Panc1 (cell line): ENCODE measurements around the gene PDYN. TPM values are rescaled to one million over a fixed set of nuclear protein-coding genes. Genes with fewer than 3 reads are reported as not detected.

Experiments used
- ATAC-seq: fragments of 200-7000 bp; cut with Tn5 transposase; 2 replicates; pipeline ENCODE4 v1.9.1; 2020; ENCODE audit warnings: mild to moderate bottlenecking, moderate library complexity
- BruUV-seq: library from RNA; stranded (reverse); fragments of 400-500 nt; replicated peaks from 2 replicates; lab custom pipeline; 2021; lab: Mats Ljungman, UMichigan
- CTCF ChIA-PET: fragments of 300-600 bp; sonication (Branson Sonifier 250); formaldehyde crosslinking; loops from one replicate; lab custom pipeline; 2022; ENCODE audit warnings: antibody characterized with exemption; lab: Charles Lee
- POLR2A ChIA-PET: fragments of 300-600 bp; sonication (Branson Sonifier 250); formaldehyde crosslinking; loops from one replicate; lab custom pipeline; 2022; ENCODE audit warnings: antibody characterized with exemption; lab: Charles Lee
- DNase-seq: peaks from one replicate; pipeline ENCODE4 v3.0.0-alpha.2; 2010; ENCODE audit warnings: low read depth, low spot score
- H3K27ac ChIP-seq: 2 replicates; pipeline ENCODE4 v1.5.1; 2011; ENCODE audit warnings: mild to moderate bottlenecking, low read length, inconsistent platforms
- H3K27me3 ChIP-seq: fragments of 200-500 bp; sonication (Bioruptor generic); 2 replicates; pipeline ENCODE4 v1.6.0; 2014; ENCODE audit warnings: low read length, inconsistent platforms; ENCODE audit not compliant: control insufficient read depth, insufficient read depth
- H3K36me3 ChIP-seq: fragments of 200-500 bp; sonication (Bioruptor generic); 2 replicates; pipeline ENCODE4 v1.5.1; 2014; ENCODE audit warnings: inconsistent platforms, mild to moderate bottlenecking, low read length, moderate library complexity; ENCODE audit not compliant: control insufficient read depth, insufficient read depth
- H3K4me1 ChIP-seq: 2 replicates; pipeline ENCODE4 v1.5.1; 2011; ENCODE audit warnings: inconsistent platforms, mild to moderate bottlenecking, low read length, moderate library complexity; ENCODE audit not compliant: control insufficient read depth, insufficient read depth
- H3K4me3 ChIP-seq, 2 experiments: 2 replicates each; pipeline ENCODE4 v1.5.1; 2011 to 2012; ENCODE audit warnings: low read depth in 2 of 2, low read length in 2 of 2, mild to moderate bottlenecking in 2 of 2, inconsistent platforms in 1 of 2, moderate library complexity in 1 of 2
- H3K9me3 ChIP-seq: fragments of 200-500 bp; sonication (Bioruptor generic); 2 replicates; pipeline ENCODE4 v1.5.1; 2014; ENCODE audit warnings: low read depth, mild to moderate bottlenecking, inconsistent platforms, low read length, moderate library complexity; ENCODE audit not compliant: control insufficient read depth, insufficient read depth
- POLR2AphosphoS5 ChIP-seq: IDR thresholded peaks from 2 replicates; pipeline ENCODE4 v1.6.1; 2012; ENCODE audit warnings: mild to moderate bottlenecking, low read depth, low read length, moderate library complexity
- REST ChIP-seq, 2 experiments: IDR thresholded peaks; 2 replicates each; pipeline ENCODE4 v1.6.1; 2011 to 2012; ENCODE audit warnings: low read depth in 2 of 2, control low read depth in 1 of 2, low read length in 1 of 2, mild to moderate bottlenecking in 1 of 2, moderate library complexity in 1 of 2; ENCODE audit not compliant: insufficient read depth in 1 of 2
- SIN3A ChIP-seq: IDR thresholded peaks from 2 replicates; pipeline ENCODE4 v1.6.1; 2012; ENCODE audit warnings: low read depth, mild to moderate bottlenecking, low read length, moderate library complexity, borderline replicate concordance; ENCODE audit not compliant: insufficient read depth
- TCF7L2 ChIP-seq: IDR thresholded peaks from 2 replicates; pipeline ENCODE4 v1.6.1; 2011; ENCODE audit warnings: mild to moderate bottlenecking, low read depth, low read length, inconsistent platforms
- in situ Hi-C: cut with HindIII; loops from 2 replicates; pipeline ENCODE4 v1.10.0; 2016; ENCODE audit warnings: low sequenced_read_pairs, low pct_unique_long_range_greater_than_20kb
- intact Hi-C: fragments of 100-400 bp; cut with micrococcal nuclease; formaldehyde crosslinking; loops from one replicate; pipeline ENCODE4 v1.10.0; 2022; ENCODE audit not compliant: unreplicated experiment
- total RNA-seq: library from RNA; stranded (reverse); gene quantifications from one replicate; pipeline ENCODE4 v1.2.1, GENCODE V29; 2021; ENCODE audit not compliant: unreplicated experiment
- TF ChIP-seq, protein P1 (sequence below): fragments of 450-650 bp; IDR thresholded peaks from 2 replicates; pipeline ENCODE4 v1.5.1; 2017; ENCODE audit warnings: mild to moderate bottlenecking

The PDYN gene
- total RNA-seq, 1 experiment from 2014 or later: not detected

DNA sequence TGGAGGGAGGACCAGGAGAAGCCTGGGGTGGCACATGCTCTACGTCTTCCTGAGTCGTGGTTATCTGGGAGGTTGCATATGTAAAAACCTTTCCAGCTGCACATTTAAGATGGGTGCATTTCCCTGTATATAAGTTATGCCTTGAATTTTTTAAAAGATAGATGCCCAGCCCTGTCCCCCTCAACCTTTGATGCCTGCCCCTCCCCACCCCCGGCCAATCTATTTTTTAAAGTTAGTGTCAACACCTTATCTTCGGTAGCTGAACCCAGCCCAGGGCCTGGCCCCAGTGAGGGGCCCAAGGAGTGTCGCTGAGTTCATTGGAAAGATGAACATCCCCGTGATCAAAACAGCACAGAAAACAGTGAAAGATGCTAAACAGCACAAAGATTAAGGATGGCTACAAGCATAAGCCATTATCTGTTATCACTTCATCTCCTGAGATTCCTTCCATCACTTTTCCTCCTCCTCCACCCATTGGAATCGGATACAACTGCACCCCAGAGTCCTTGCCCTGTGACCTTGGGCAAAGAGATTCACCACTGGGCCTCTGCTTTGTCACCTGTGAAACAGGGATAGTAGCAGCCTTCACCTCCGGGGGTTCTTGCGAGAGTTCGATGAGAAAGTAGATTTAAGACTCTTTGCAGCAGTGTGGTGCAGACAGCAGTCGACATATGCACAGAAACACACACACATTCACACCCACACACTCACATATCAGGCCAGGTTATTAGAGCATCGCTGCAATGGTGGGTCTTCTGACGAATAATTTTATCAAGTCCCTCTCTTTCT, 51.2 kb downstream of the PDYN start:
- H3K27ac ChIP-seq: no peak overlapping the region
- no peaks in the 10 kb centered on the region for H3K4me1 ChIP-seq
- H3K9me3 ChIP-seq: no peaks in the 10 kb centered on the region
- DNase-seq: no peak
- H3K27me3 ChIP-seq: peaks cover 8% of the 10 kb centered on the region
- CTCF ChIA-PET: no interaction called here
- intact Hi-C loops (no loop called here), in situ Hi-C loops (no loop called here)
- TF ChIP-seq SIN3A: no peak
- TF ChIP-seq REST (IDR thresholded peaks at IDR 0.05; ENCODE audit: insufficient read depth in 1 of 2, low read depth in 2 of 2, low read length in 1 of 2): no peak
- no peak for TF ChIP-seq TCF7L2
- no peak for TF ChIP-seq POLR2AphosphoS5
- TF ChIP-seq, protein P1, sequence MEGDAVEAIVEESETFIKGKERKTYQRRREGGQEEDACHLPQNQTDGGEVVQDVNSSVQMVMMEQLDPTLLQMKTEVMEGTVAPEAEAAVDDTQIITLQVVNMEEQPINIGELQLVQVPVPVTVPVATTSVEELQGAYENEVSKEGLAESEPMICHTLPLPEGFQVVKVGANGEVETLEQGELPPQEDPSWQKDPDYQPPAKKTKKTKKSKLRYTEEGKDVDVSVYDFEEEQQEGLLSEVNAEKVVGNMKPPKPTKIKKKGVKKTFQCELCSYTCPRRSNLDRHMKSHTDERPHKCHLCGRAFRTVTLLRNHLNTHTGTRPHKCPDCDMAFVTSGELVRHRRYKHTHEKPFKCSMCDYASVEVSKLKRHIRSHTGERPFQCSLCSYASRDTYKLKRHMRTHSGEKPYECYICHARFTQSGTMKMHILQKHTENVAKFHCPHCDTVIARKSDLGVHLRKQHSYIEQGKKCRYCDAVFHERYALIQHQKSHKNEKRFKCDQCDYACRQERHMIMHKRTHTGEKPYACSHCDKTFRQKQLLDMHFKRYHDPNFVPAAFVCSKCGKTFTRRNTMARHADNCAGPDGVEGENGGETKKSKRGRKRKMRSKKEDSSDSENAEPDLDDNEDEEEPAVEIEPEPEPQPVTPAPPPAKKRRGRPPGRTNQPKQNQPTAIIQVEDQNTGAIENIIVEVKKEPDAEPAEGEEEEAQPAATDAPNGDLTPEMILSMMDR: no peak
- H3K4me3 ChIP-seq: no peak overlapping the region
- no peaks in the 10 kb centered on the region for H3K36me3 ChIP-seq
- no TSS peak for BruUV-seq
- ATAC-seq: no peak
- POLR2A ChIA-PET: no interaction called here

DNA sequence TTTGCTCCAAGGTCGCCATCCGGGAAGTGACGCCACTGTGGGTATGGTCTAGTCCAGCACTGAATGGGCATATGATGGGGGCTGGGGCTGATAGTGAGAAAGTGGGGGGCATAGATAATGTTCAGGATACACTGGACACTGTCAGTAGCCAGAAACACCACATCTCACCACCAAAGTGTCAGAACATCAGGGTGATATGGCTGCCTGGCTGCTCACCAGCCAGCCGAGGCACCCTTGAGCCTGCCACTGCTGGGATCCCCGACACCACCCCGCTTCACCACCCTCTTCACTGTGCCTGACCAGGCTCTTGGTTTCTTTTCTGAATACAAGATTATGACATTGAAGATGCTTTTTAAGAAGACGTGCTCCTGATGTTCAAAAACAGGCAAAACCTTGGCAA, 51.8 kb downstream of the PDYN start:
- Histone ChIP-seq H3K36me3 (no peaks in the 10 kb centered on the region), H3K4me1 (no peaks in the 10 kb centered on the region), H3K9me3 (no peaks in the 10 kb centered on the region), H3K27ac (no peak overlapping the region), H3K4me3 (no peak overlapping the region), H3K27me3 (peaks cover 8% of the 10 kb centered on the region)
- intact Hi-C loops: no loop called here
- BruUV-seq: no TSS peak
- ChIA-PET POLR2A (no interaction called here), CTCF (no interaction called here)
- ATAC-seq (no peak), DNase-seq (no peak)
- TF ChIP-seq REST (IDR thresholded peaks at IDR 0.05; ENCODE audit: insufficient read depth in 1 of 2, low read depth in 2 of 2, low read length in 1 of 2) (no peak), TCF7L2 (no peak), SIN3A (no peak), POLR2AphosphoS5 (no peak)
- TF ChIP-seq, protein P1: no peak
- in situ Hi-C loops: no loop called here
